ENCODE measurements around the gene ALCAM.

Gene ALCAM

GRCh38 chr3:105349684-105350387 lies 16.9 kb upstream of the ALCAM start:
- no peak for TF ChIP-seq CTCF (IDR thresholded peaks at IDR 0.05)

GRCh38 chr3:105351821-105352220 lies 14.9 kb upstream of the ALCAM start:
- no peak for TF ChIP-seq CTCF (IDR thresholded peaks at IDR 0.05)

- TF ChIP-seq CTCF (IDR thresholded peaks at IDR 0.05) = no peak
Measured at GRCh38 chr3:105352976-105353375, 13.7 kb upstream of the ALCAM start.

- no peak for TF ChIP-seq CTCF (IDR thresholded peaks at IDR 0.05)
Measured at GRCh38 chr3:105353485-105354161, 13.1 kb upstream of the ALCAM start.

- no peak for TF ChIP-seq CTCF (IDR thresholded peaks at IDR 0.05)
Measured at GRCh38 chr3:105354429-105354828, 12.3 kb upstream of the ALCAM start.

- no peak for TF ChIP-seq CTCF (IDR thresholded peaks at IDR 0.05)
Measured at GRCh38 chr3:105355408-105356061, 11.2 kb upstream of the ALCAM start.

GRCh38 chr3:105356396-105356795 lies 10.3 kb upstream of the ALCAM start:
- no peak for TF ChIP-seq CTCF (IDR thresholded peaks at IDR 0.05)
